K562 (cell line): ENCODE measurements around the gene KHDRBS2. TPM values are rescaled to one million over a fixed set of nuclear protein-coding genes. Genes with fewer than 3 reads are reported as not detected.

Experiments
- ATAC-seq: fragments of 200-7000 bp; cut with Tn5 transposase; 3 replicates; pipeline ENCODE4 v1.9.1; 2020; ENCODE audit warnings: moderate library complexity
- BruUV-seq: library from RNA; stranded (reverse); fragments of 400-500 nt; replicated peaks from 2 replicates; lab custom pipeline; 2021; lab: Mats Ljungman, UMichigan
- CTCF ChIA-PET: fragments of 300-600 bp; formaldehyde crosslinking; extraction: SDS; loops from one replicate; lab custom pipeline; 2021; ENCODE audit warnings: low intra/inter-chr PET ratio; lab: Yijun Ruan, JAX
- POLR2A ChIA-PET: fragments of 300-600, 350-650 bp; sonication (Branson Sonifier 250); formaldehyde crosslinking; extraction: SDS; loops from one replicate; lab custom pipeline; 2021; ENCODE audit warnings: antibody characterized with exemption, inconsistent platforms; lab: Yijun Ruan, JAX
- DNase-seq, 4 experiments: peaks; one replicate each; pipeline versions ENCODE4 v3.0.0 to v3.0.0-alpha.2; 2011 to 2018; ENCODE audit warnings: low spot score in 3 of 4, mixed read lengths in 3 of 4; ENCODE audit errors: extremely low read depth in 1 of 4
- FAIRE-seq: peaks from 2 replicates; lab custom pipeline; 2011; peaks lifted over from hg19 to GRCh38; lab: Jason Lieb, UNC
- H2AFZ ChIP-seq: 2 replicates; pipeline ENCODE4 v1.6.0; 2011; ENCODE audit warnings: low read depth, low read length, control low read depth, inconsistent platforms
- H3K27ac ChIP-seq: fragments of 200-600 bp; 3 replicates; pipeline ENCODE4 v1.8.0; 2011; ENCODE audit warnings: low read depth, mild to moderate bottlenecking, control low read depth, inconsistent platforms, low read length, moderate library complexity, mixed read lengths; ENCODE audit errors: extremely low read depth
- H3K27me3 ChIP-seq, 2 experiments: fragments of 300-600 bp in 1 of 2; 2 replicates in 1 of 2; 3 replicates in 1 of 2; pipeline versions ENCODE4 v1.6.0 to v1.8.0; 2011; ENCODE audit warnings: inconsistent platforms in 2 of 2, low read length in 2 of 2, mild to moderate bottlenecking in 1 of 2, mixed read lengths in 1 of 2, moderate library complexity in 1 of 2; ENCODE audit not compliant: control insufficient read depth in 2 of 2, insufficient read depth in 2 of 2
- H3K36me3 ChIP-seq: fragments of 300-600 bp; 3 replicates; pipeline ENCODE4 v1.8.0; 2011; ENCODE audit warnings: mild to moderate bottlenecking, low read length, inconsistent platforms; ENCODE audit not compliant: control insufficient read depth, insufficient read depth
- H3K4me1 ChIP-seq, 2 experiments: fragments of 200-600 bp in 1 of 2; replicated peaks in 1 of 2; 2 replicates in 1 of 2; 3 replicates in 1 of 2; pipeline versions ENCODE4 v1.5.1 to v1.8.0; 2011; ENCODE audit warnings: inconsistent platforms in 2 of 2, low read length in 2 of 2, mild to moderate bottlenecking in 1 of 2, mixed read lengths in 1 of 2, moderate library complexity in 1 of 2; ENCODE audit not compliant: control insufficient read depth in 2 of 2, insufficient read depth in 2 of 2
- H3K4me2 ChIP-seq: 2 replicates; pipeline ENCODE4 v1.6.1; 2011; ENCODE audit warnings: low read length, control low read depth, inconsistent platforms, mixed read lengths; ENCODE audit not compliant: insufficient read depth
- H3K4me3 ChIP-seq: fragments of 200-600 bp; sonication (generic), shearing (Covaris generic); 2 replicates; pipeline ENCODE4 v1.5.1; 2016; ENCODE audit warnings: control low read depth, inconsistent platforms
- H3K79me2 ChIP-seq: fragments of 200-600 bp; 3 replicates; pipeline ENCODE4 v1.8.0; 2011; ENCODE audit warnings: low read length, inconsistent platforms; ENCODE audit not compliant: control insufficient read depth, insufficient read depth
- H3K9ac ChIP-seq, 2 experiments: 2 replicates each; pipeline versions ENCODE4 v1.6.0 to v1.6.1; 2011; ENCODE audit warnings: low read depth in 2 of 2, low read length in 2 of 2, control low read depth in 1 of 2, inconsistent platforms in 1 of 2, mild to moderate bottlenecking in 1 of 2, mixed read lengths in 1 of 2; ENCODE audit not compliant: insufficient read depth in 1 of 2
- H3K9me1 ChIP-seq: one replicate; pipeline ENCODE4 v1.6.0; 2011; ENCODE audit warnings: inconsistent platforms, mild to moderate bottlenecking, low read length, moderate library complexity; ENCODE audit not compliant: control insufficient read depth, insufficient read depth
- H3K9me3 ChIP-seq: replicated peaks from 2 replicates; pipeline ENCODE4 v1.5.1; 2011; ENCODE audit warnings: low read depth, low read length, inconsistent platforms; ENCODE audit not compliant: control insufficient read depth, insufficient read depth
- H4K20me1 ChIP-seq: replicated peaks from 2 replicates; pipeline ENCODE4 v1.6.1; 2011; ENCODE audit warnings: low read length, inconsistent platforms, mixed read lengths; ENCODE audit not compliant: control insufficient read depth, insufficient read depth
- CCNT2 ChIP-seq: IDR thresholded peaks from 2 replicates; pipeline ENCODE4 v1.6.1; 2011; ENCODE audit warnings: borderline replicate concordance, low read depth, mild to moderate bottlenecking, moderate library complexity, mixed read lengths, low read length; ENCODE audit not compliant: insufficient read length; ENCODE audit errors: extremely low read depth
- CHD1 ChIP-seq: fragments of 200-600 bp; sonication (generic); IDR thresholded peaks from one replicate; pipeline ENCODE4 v1.6.1; 2012; ENCODE audit warnings: mild to moderate bottlenecking, moderate library complexity, low read length, inconsistent platforms
- HNRNPL ChIP-seq: fragments of 200-400 bp; formaldehyde crosslinking; IDR thresholded peaks from 2 replicates; pipeline ENCODE4 v1.6.1; 2017; ENCODE audit warnings: low read depth, mild to moderate bottlenecking, low read length
- TFE3 ChIP-seq: fragments of 450-650 bp; formaldehyde crosslinking; IDR thresholded peaks from 2 replicates; pipeline ENCODE4 v1.4.0; 2020; ENCODE audit warnings: mild to moderate bottlenecking, mixed read lengths
- ZNF589 ChIP-seq: fragments of 200-800 bp; sonication (Bioruptor generic); IDR thresholded peaks from 2 replicates; pipeline ENCODE4 v1.6.1; 2016; ENCODE audit warnings: low read depth, missing genetic modification characterization, missing compliant biosample characterization
- WGBS: fragments of 100-300 bp; shearing (Covaris generic); methylation state at CpG from one replicate; pipeline ENCODE4 v1.1.6; 2016; ENCODE audit warnings: low coverage, mixed read lengths; ENCODE audit not compliant: insufficient coverage; ENCODE audit errors: missing lambda C conversion rate; 5-methylcytosine and 5-hydroxymethylcytosine counted together
- in situ Hi-C: fragments of 300-500 bp; cut with MboI; formaldehyde crosslinking; loops from 4 replicates; pipeline ENCODE4 v1.15.0; 2018; ENCODE audit warnings: inconsistent platforms, mixed read lengths
- intact Hi-C: fragments of 100-400 bp; cut with micrococcal nuclease; formaldehyde crosslinking; loops from 2 replicates; pipeline ENCODE4 v1.14.2; 2022
- polyA plus RNA-seq, 8 experiments: library from polyadenylated mRNA; depleted of rRNA in 4 of 8; stranded (reverse) in 5 of 8; unstranded in 3 of 8; fragments of >200 nt; fragmentation: Nextera tagmentation in 2 of 8; fragmentation: Illumina TruSeq in 1 of 8; extraction: Ambion mirVana in 2 of 8; extraction: Trizol in 1 of 8; gene quantifications; 2 replicates each; pipeline versions ENCODE4 v1.2.1 to v1.2.3, GENCODE V29; 2011 to 2014; ENCODE audit warnings: inconsistent platforms in 1 of 8, missing spikeins in 1 of 8
- total RNA-seq, 7 experiments: library from RNA; depleted of rRNA in 6 of 7; stranded (reverse); fragments of >200 nt in 6 of 7; fragmentation: Illumina TruSeq in 2 of 7; extraction: Trizol in 2 of 7; gene quantifications; 2 replicates each; pipeline versions ENCODE4 v1.2.1 to v1.2.3, GENCODE V29; 2011 to 2021; ENCODE audit warnings: low replicate concordance in 1 of 7

KHDRBS2 gene
- total and polyA plus RNA-seq, 9 of the 15 experiments (the other 6 are each of a cell fraction or from before 2014, with no cell fraction given): not detected

- Histone ChIP-seq H3K27me3 (no peaks in the 10 kb centered on the region), H3K9ac (no peak overlapping the region), H3K4me1 (no peaks in the 10 kb centered on the region), H3K4me3 (no peak overlapping the region), H3K79me2 (no peaks in the 10 kb centered on the region), H3K9me3 (no peaks in the 10 kb centered on the region; the same call in 1 of the 2 replicates), H3K4me2 (no peak overlapping the region), H3K27ac (no peak overlapping the region), H3K36me3 (no peaks in the 10 kb centered on the region), H4K20me1 (no peaks in the 10 kb centered on the region), H2AFZ (no peak overlapping the region), H3K9me1 (no peaks in the 10 kb centered on the region)
- FAIRE-seq: no peak
- DNase-seq: no peak
- ChIA-PET POLR2A (no interaction called here), CTCF (no interaction called here)
- 0% methylated on average over 4 of the region's 4 CpGs for WGBS
- TF ChIP-seq TFE3 (CRISPR knock-in tag) (no peak), ZNF589 (CRISPR knock-in tag) (no peak), CHD1 (no peak), HNRNPL (no peak), CCNT2 (no peak)
- in situ Hi-C loops: no loop called here
- no peak for ATAC-seq
- BruUV-seq: no TSS peak
- intact Hi-C loops: no loop called here
Observed at GRCh38 chr6:62324834-62325233, 38.8 kb upstream of the KHDRBS2 start.
